Neural cell (in vitro differentiated cells): ENCODE measurements around the gene SUGCT. TPM values are rescaled to one million over a fixed set of nuclear protein-coding genes. Genes with fewer than 3 reads are reported as not detected.

Experiments
- H2AFZ ChIP-seq: fragments of 200-600, 300-800 bp; sonication (generic), shearing (Covaris generic); 2 replicates; pipeline ENCODE4 v1.6.0; 2014; ENCODE audit warnings: low read depth, mild to moderate bottlenecking, antibody characterized with exemption, low read length, moderate library complexity
- H3F3A ChIP-seq: fragments of 200-600 bp; shearing (Covaris generic); 2 replicates; pipeline ENCODE4 v1.6.1; 2016; ENCODE audit warnings: mild to moderate bottlenecking, moderate library complexity, mixed read lengths, antibody characterized with exemption, low read length; ENCODE audit not compliant: insufficient read depth, poor library complexity, severe bottlenecking
- H3K27ac ChIP-seq: fragments of 200-600, 300-800 bp; sonication (generic), shearing (Covaris generic); 2 replicates; pipeline ENCODE4 v1.5.1; 2014; ENCODE audit warnings: mild to moderate bottlenecking, low read length, moderate library complexity
- H3K27me3 ChIP-seq: fragments of 300-800, 200-600 bp; sonication (generic), shearing (Covaris generic); 2 replicates; pipeline ENCODE4 v1.6.0; 2014; ENCODE audit warnings: mild to moderate bottlenecking, low read depth, low read length, moderate library complexity; ENCODE audit not compliant: insufficient read depth
- H3K36me3 ChIP-seq: fragments of 300-800, 200-600 bp; sonication (generic), shearing (Covaris generic); 2 replicates; pipeline ENCODE4 v1.5.1; 2014; ENCODE audit warnings: mild to moderate bottlenecking, antibody characterized with exemption, low read length, moderate library complexity; ENCODE audit not compliant: insufficient read depth
- H3K4me2 ChIP-seq: fragments of 300-800, 200-600 bp; sonication (generic), shearing (Covaris generic); 2 replicates; pipeline ENCODE4 v1.6.0; 2014; ENCODE audit warnings: mild to moderate bottlenecking, low read length
- H3K4me3 ChIP-seq: fragments of 300-800, 200-600 bp; sonication (generic), shearing (Covaris generic); 2 replicates; pipeline ENCODE4 v1.5.1; 2014; ENCODE audit warnings: mild to moderate bottlenecking, low read length, moderate library complexity
- H3K79me2 ChIP-seq: fragments of 200-600 bp; shearing (Covaris generic); replicated peaks from 2 replicates; pipeline ENCODE4 v1.6.0; 2014; ENCODE audit warnings: mild to moderate bottlenecking, low read length, moderate library complexity; ENCODE audit not compliant: insufficient read depth
- H3K9ac ChIP-seq: fragments of 300-800, 200-600 bp; sonication (generic), shearing (Covaris generic); 2 replicates; pipeline ENCODE4 v1.6.1; 2016; ENCODE audit warnings: mild to moderate bottlenecking, low read length, mixed read lengths
- H3K9me2 ChIP-seq: fragments of 200-600 bp; shearing (Covaris generic); 2 replicates; pipeline ENCODE4 v1.6.1; 2016; ENCODE audit warnings: mild to moderate bottlenecking, low read length, mixed read lengths; ENCODE audit not compliant: insufficient read depth
- H3K9me3 ChIP-seq: fragments of 200-600, 300-800 bp; sonication (generic), shearing (Covaris generic); 2 replicates; pipeline ENCODE4 v1.6.1; 2016; ENCODE audit warnings: mild to moderate bottlenecking, mixed run types, low read length, moderate library complexity, mixed read lengths
- H4K20me1 ChIP-seq: fragments of 200-600 bp; shearing (Covaris generic); 2 replicates; pipeline ENCODE4 v1.6.1; 2016; ENCODE audit warnings: mild to moderate bottlenecking, mixed run types; ENCODE audit not compliant: insufficient read depth
- EP300 ChIP-seq: fragments of 450-650 bp; conservative IDR thresholded peaks from 2 replicates; pipeline ENCODE4 v1.6.1; 2014; ENCODE audit warnings: antibody characterized with exemption, mild to moderate bottlenecking, moderate library complexity; ENCODE audit not compliant: poor library complexity, severe bottlenecking
- EZH2 ChIP-seq: fragments of 200-600, 300-800 bp; shearing (Covaris generic), sonication (generic); IDR thresholded peaks from 2 replicates; pipeline ENCODE4 v1.6.1; 2014; ENCODE audit warnings: antibody characterized with exemption, low read length, borderline replicate concordance, mild to moderate bottlenecking; ENCODE audit not compliant: insufficient read depth, poor library complexity, severe bottlenecking
- MXI1 ChIP-seq: fragments of 450-650 bp; conservative IDR thresholded peaks from 2 replicates; pipeline ENCODE4 v1.6.1; 2014; ENCODE audit warnings: antibody characterized with exemption, mild to moderate bottlenecking; ENCODE audit not compliant: poor library complexity, severe bottlenecking
- POLR2AphosphoS5 ChIP-seq: IDR thresholded peaks from 2 replicates; pipeline ENCODE4 v1.6.1; 2012
- RAD21 ChIP-seq: fragments of 450-650 bp; conservative IDR thresholded peaks from 2 replicates; pipeline ENCODE4 v1.6.1; 2014; ENCODE audit warnings: antibody characterized with exemption, mild to moderate bottlenecking, moderate library complexity
- SMC3 ChIP-seq: fragments of 450-650 bp; conservative IDR thresholded peaks from 2 replicates; pipeline ENCODE4 v1.6.1; 2014; ENCODE audit warnings: antibody characterized with exemption, mild to moderate bottlenecking, moderate library complexity; ENCODE audit not compliant: poor library complexity
- TAF1 ChIP-seq: IDR thresholded peaks from 2 replicates; pipeline ENCODE4 v1.6.1; 2012; ENCODE audit warnings: low read depth
- polyA plus RNA-seq: library from polyadenylated mRNA; depleted of rRNA; stranded (reverse); fragments of >200 nt; gene quantifications from 2 replicates; pipeline ENCODE4 v1.2.3, GENCODE V29; 2014
- TF ChIP-seq, protein P1 (sequence below): fragments of 450-650 bp; IDR thresholded peaks from 2 replicates; pipeline ENCODE4 v1.5.1; 2014; ENCODE audit warnings: antibody characterized with exemption, mild to moderate bottlenecking, moderate library complexity; ENCODE audit not compliant: poor library complexity, severe bottlenecking
- TF ChIP-seq, protein P2 (sequence below): IDR thresholded peaks from 2 replicates; pipeline ENCODE4 v1.6.1; 2012; ENCODE audit warnings: borderline replicate concordance

The SUGCT gene
- polyA plus RNA-seq, 1 donor from 2014 or later, result not detected

DNA sequence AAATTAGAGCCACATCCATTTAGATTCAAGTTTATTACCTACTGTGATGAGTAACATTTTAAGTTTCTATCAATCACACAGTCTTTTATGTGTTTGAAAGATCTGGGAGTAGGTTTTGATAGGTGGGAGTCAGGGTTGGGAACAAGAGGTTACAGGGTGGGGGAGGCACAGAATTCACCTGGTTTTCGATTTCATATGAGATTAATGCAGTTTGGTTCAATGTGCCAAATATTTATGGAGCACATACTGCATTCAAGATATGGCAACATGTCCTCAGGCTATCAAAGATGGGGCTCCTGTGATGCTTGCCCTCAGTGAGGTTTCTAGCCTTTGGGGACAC is 564.1 kb downstream of the SUGCT start:
- no peaks in the 10 kb centered on the region for H3K27me3 ChIP-seq
- no peak overlapping the region for H3K27ac ChIP-seq
- H3K79me2 ChIP-seq, result no peaks in the 10 kb centered on the region
- H2AFZ ChIP-seq, result no peak overlapping the region
- H3F3A ChIP-seq, result no peaks in the 10 kb centered on the region
- TF ChIP-seq EP300, result no peak
- no peaks in the 10 kb centered on the region for H4K20me1 ChIP-seq
- no peak overlapping the region for H3K4me3 ChIP-seq
- H3K4me2 ChIP-seq, result no peak overlapping the region
- H3K9ac ChIP-seq, result no peak overlapping the region
- no peaks in the 10 kb centered on the region for H3K9me3 ChIP-seq
- H3K36me3 ChIP-seq, result no peaks in the 10 kb centered on the region
- H3K9me2 ChIP-seq, result no peaks in the 10 kb centered on the region

DNA sequence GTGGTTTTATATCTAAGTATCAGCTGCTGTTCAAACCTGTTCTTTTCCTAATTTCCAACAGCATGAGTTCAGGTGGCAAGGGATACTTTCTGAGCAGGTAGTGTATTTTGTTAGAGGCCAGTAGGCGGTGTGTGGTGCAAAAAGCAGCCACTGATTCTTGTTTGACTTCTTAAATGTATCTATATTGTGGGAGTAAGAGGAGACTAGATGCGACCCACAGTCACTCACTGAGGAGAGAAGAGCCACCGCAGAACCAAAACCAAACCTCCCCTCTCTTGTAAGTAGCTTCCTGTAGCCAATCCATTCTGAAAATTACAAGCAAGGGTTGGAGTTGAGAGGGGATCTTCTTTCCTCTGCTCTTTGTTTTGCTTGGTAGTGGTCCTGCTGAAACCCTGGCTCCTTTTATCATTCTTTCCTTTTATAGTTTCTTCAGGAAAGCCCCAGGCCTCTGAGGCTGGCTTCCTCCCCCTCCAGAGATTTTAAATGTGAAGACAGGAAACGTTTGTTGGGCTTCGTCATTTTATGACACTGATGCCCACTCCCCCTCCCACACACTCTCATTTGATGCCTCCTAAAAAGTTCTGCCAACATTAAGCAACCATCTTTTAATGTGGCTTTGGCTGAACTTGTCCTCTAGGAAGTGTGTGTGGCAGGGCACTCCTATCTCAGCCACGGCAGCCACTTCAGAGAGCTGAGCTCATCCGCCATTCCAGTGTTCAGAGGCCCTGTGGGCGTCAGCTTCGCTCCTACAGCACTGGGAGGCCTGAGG is 566.0 kb downstream of the SUGCT start:
- Histone ChIP-seq H3K9me3 (no peaks in the 10 kb centered on the region), H4K20me1 (no peaks in the 10 kb centered on the region), H3K79me2 (no peaks in the 10 kb centered on the region), H3K4me3 (no peak overlapping the region), H3K4me2 (no peak overlapping the region), H3K9ac (no peak overlapping the region), H3K27me3 (no peaks in the 10 kb centered on the region), H3F3A (no peaks in the 10 kb centered on the region), H3K9me2 (no peaks in the 10 kb centered on the region), H3K36me3 (no peaks in the 10 kb centered on the region), H3K27ac (no peak overlapping the region), H2AFZ (no peak overlapping the region)
- TF ChIP-seq, protein P1, sequence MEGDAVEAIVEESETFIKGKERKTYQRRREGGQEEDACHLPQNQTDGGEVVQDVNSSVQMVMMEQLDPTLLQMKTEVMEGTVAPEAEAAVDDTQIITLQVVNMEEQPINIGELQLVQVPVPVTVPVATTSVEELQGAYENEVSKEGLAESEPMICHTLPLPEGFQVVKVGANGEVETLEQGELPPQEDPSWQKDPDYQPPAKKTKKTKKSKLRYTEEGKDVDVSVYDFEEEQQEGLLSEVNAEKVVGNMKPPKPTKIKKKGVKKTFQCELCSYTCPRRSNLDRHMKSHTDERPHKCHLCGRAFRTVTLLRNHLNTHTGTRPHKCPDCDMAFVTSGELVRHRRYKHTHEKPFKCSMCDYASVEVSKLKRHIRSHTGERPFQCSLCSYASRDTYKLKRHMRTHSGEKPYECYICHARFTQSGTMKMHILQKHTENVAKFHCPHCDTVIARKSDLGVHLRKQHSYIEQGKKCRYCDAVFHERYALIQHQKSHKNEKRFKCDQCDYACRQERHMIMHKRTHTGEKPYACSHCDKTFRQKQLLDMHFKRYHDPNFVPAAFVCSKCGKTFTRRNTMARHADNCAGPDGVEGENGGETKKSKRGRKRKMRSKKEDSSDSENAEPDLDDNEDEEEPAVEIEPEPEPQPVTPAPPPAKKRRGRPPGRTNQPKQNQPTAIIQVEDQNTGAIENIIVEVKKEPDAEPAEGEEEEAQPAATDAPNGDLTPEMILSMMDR, result no peak
- TF ChIP-seq EZH2 (no peak), EP300 (no peak), POLR2AphosphoS5 (no peak), RAD21 (no peak), SMC3 (no peak), TAF1 (no peak), MXI1 (no peak)
- TF ChIP-seq, protein P2, sequence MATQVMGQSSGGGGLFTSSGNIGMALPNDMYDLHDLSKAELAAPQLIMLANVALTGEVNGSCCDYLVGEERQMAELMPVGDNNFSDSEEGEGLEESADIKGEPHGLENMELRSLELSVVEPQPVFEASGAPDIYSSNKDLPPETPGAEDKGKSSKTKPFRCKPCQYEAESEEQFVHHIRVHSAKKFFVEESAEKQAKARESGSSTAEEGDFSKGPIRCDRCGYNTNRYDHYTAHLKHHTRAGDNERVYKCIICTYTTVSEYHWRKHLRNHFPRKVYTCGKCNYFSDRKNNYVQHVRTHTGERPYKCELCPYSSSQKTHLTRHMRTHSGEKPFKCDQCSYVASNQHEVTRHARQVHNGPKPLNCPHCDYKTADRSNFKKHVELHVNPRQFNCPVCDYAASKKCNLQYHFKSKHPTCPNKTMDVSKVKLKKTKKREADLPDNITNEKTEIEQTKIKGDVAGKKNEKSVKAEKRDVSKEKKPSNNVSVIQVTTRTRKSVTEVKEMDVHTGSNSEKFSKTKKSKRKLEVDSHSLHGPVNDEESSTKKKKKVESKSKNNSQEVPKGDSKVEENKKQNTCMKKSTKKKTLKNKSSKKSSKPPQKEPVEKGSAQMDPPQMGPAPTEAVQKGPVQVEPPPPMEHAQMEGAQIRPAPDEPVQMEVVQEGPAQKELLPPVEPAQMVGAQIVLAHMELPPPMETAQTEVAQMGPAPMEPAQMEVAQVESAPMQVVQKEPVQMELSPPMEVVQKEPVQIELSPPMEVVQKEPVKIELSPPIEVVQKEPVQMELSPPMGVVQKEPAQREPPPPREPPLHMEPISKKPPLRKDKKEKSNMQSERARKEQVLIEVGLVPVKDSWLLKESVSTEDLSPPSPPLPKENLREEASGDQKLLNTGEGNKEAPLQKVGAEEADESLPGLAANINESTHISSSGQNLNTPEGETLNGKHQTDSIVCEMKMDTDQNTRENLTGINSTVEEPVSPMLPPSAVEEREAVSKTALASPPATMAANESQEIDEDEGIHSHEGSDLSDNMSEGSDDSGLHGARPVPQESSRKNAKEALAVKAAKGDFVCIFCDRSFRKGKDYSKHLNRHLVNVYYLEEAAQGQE, result no peak
